CMK (cell line): ENCODE results near the gene PRMT1.
A peak's percentile ranks its signal among the peaks of the same experiment; 100 is the strongest.

Source experiments
- DNase-seq: peaks from one replicate; pipeline ENCODE4 v3.0.0-alpha.2; 2010; ENCODE audit warnings: low read depth

PRMT1 gene

DNA sequence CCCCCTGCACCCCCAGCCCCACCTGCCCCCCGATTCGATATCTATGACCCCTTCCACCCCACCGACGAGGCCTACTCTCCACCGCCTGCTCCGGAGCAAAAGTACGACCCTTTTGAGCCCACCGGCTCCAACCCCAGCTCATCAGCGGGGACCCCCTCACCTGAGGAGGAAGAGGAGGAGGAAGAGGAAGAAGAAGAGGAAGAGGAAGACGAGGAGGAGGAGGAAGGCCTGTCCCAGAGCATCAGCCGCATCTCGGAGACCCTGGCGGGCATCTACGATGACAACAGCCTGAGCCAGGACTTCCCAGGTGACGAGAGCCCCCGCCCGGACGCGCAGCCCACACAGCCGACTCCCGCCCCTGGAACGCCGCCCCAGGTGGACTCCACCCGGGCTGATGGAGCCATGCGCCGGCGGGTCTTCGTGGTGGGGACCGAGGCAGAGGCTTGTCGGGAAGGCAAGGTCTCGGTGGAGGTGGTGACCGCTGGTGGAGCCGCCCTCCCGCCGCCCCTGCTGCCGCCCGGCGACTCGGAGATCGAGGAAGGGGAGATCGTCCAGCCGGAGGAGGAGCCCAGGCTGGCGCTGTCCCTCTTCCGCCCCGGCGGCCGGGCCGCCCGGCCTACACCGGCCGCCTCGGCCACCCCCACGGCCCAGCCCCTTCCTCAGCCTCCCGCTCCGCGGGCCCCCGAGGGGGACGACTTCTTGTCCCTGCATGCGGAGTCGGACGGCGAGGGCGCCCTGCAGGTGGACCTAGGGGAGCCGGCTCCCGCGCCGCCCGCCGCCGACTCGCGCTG, 25.8 kb upstream of the PRMT1 start:
- no peak for DNase-seq

DNA sequence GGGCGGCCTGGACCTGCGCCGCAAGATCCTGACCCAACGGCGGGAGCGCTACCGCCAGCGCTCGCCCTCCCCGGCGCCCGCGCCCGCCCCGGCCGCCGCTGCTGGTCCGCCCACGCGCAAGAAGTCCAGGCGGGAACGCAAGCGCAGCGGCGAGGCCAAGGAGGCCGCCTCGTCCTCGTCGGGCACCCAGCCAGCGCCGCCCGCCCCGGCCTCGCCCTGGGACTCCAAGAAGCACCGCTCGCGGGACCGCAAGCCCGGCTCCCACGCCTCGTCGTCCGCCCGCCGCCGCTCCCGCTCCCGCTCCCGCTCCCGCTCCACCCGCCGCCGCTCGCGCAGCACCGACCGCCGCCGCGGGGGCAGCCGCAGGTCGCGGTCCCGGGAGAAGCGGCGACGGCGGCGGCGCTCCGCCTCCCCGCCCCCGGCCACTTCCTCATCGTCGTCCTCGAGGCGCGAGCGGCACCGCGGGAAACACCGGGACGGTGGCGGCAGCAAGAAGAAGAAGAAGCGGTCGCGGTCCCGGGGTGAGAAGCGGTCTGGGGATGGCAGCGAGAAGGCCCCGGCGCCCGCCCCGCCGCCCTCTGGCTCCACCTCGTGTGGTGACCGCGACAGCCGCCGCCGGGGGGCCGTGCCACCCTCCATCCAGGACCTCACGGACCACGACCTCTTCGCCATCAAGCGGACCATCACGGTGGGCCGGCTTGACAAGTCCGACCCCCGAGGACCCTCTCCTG, 25.1 kb upstream of the PRMT1 start:
- no peak for DNase-seq

DNA sequence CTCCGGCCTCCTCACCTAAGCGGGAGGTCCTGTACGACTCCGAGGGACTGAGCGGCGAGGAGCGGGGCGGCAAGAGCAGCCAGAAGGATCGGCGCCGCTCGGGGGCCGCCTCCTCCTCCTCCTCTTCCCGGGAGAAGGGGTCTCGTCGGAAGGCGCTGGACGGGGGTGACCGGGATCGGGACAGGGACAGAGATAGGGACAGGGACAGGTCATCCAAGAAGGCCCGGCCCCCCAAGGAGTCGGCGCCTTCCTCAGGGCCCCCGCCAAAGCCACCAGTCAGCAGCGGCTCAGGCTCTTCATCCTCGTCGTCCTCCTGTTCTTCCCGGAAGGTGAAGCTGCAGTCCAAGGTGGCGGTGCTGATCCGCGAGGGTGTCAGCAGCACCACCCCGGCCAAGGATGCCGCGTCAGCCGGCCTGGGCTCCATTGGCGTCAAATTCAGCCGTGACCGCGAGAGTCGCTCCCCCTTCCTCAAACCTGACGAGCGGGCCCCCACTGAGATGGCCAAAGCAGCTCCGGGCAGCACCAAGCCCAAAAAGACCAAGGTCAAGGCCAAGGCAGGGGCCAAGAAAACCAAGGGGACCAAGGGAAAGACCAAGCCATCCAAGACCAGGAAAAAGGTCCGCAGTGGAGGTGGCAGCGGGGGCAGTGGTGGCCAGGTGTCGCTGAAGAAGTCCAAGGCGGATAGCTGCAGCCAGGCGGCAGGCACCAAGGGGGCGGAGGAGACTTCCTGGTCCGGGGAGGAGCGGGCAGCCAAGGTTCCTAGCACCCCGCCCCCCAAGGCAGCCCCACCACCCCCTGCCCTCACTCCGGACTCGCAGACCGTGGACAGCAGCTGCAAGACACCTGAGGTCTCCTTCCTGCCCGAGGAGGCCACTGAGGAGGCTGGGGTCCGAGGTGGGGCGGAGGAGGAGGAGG, 24.3 kb upstream of the PRMT1 start:
- DNase-seq: no peak

- no peak for DNase-seq
These were observed 23.6 kb upstream of the PRMT1 start for GRCh38 chr19:49653466-49653806.

GRCh38 chr19:49654581-49654980, 22.5 kb upstream of the PRMT1 start:
- DNase-seq: no peak

DNA sequence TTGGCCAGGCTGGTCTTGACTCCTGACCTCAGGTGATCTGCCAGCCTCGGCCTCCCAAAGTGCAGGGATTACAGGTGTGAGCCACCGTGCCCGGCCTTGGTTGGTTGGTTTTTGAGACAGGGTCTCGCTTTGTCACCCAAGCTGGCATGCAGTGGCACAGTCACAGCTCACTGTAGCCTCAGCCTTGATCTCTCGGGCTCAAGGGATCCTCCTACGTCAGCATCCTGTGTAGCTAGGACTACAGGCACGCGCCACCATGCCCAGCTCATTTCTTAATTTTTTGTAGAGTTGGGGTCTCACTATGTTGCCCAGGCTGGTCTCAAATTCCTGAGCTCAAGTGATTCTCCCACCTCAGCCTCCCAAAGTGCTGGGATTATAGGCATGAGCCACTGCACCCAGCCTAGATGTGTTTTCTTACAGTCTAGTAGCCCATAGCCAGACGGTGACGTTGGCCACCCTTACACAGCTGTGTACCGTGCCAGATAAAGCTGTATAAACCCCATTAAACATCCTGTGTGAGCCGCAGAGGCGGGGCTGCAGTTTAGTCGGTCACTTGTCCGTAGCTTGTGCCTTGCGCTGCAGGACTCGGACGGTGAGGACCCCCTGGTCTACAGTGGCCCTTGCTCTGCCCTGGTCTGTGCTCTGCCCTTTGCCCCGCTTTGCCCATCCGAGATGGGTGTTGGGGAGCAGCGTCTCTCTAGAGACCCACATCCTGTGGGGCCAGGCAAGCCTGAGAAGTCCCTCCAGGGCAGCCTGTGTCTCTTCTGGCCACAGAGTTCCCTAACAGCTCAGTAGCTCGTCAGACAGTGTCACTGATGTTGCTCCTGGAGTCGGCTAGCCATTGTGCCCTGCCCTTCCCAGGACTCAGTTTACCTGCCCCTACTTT, 21.3 kb upstream of the PRMT1 start:
- no peak for DNase-seq

GRCh38 chr19:49656456-49657109, 20.5 kb upstream of the PRMT1 start:
- no peak for DNase-seq

DNA sequence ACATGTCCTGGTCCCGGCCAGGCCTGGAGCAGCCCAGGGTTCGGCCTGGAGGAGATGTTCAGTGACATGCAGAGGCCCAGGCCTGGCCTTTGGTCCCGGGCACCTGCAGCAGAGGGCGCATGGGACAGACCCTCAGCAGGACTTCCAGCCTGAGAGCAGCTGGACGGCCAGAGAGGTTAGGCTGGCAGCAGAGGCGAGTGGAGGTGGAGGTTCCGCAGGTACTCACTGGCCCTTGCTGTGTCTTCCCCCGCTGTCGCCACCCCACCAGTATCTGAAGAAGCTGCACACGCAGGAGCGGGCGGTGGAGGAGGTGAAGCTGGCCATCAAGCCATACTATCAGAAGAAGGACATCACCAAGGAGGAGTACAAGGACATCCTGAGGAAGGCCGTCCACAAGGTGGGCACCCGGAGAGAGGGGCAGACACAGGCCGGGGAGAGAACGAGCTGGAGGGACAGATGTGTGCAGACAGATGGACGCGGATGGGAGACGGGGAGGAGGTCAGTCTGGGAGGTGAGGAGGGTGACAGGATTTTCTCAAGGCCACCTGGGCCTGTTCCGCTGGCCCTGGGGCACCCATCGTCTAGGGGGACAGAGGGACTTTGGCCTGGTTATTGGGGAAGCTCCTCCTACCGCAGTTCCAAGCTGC, 19.5 kb upstream of the PRMT1 start:
- no peak for DNase-seq

DNA sequence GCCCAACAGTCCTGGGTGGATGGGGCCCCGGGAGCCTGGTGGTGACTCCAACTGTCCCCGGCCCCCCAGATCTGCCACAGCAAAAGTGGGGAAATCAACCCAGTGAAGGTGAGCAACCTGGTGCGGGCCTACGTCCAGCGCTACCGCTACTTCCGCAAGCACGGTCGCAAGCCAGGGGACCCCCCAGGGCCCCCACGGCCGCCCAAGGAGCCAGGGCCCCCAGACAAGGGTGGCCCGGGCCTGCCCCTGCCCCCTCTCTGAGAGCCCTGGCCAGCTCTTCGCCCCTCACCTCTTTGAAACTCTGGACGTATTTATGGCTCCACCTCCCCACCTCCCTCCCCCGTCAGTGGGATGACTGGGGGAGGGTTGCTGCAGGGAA, 18.9 kb upstream of the PRMT1 start:
- no peak for DNase-seq

- no peak for DNase-seq
These were observed 18.3 kb upstream of the PRMT1 start for GRCh38 chr19:49658566-49659442.

GRCh38 chr19:49660338-49660961, 16.6 kb upstream of the PRMT1 start:
- DNase-seq: no peak

- no peak for DNase-seq
These were observed 15.1 kb upstream of the PRMT1 start for GRCh38 chr19:49662011-49662410.

GRCh38 chr19:49663224-49663623, 13.8 kb upstream of the PRMT1 start:
- DNase-seq: no peak

- peak; percentile 81 for DNase-seq
These were observed 12.7 kb upstream of the PRMT1 start for GRCh38 chr19:49664171-49665035.

DNA sequence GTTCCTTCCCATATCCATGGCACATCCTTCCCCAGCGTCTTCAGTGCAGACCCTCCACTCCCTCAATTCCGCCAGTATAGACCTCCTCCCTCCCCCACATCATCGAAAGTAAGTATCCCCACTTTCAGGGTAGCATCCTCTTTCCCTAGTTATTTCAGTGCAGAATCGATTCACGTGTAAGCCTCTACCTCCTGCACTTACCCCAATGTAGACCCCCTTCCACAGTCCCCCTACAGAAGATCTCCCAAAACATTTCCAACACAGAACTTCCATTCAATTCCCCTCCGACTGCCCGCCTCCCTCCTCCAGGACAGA, 12.1 kb upstream of the PRMT1 start:
- DNase-seq: no peak

GRCh38 chr19:49665351-49666119, 11.5 kb upstream of the PRMT1 start, which contains the start of the genes BCL2L12 and IRF3:
Gene BCL2L12 (plus strand): TSS chr19:49665933. CDS start chr19:49666693, 760 bp downstream.
Gene IRF3 (minus strand): TSS chr19:49665857. CDS start chr19:49664838, 1,019 bp downstream.
- peak; percentile 98 for DNase-seq

DNA sequence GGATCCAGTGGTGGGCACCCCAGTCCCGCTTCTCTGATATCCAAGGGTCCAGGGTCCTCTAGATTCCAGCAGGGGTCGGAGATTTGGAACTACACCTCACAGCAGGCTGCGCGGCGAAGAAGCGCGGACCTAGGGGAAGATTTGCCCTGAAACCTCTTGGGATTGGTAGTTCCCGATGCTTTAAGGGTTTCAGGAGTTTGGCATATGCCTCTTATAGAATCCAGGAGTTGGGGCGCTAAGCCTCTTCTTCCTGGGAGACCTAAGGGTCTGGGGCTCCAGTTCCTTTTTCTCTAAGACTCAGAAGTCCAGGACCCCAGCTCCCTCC, 11.0 kb upstream of the PRMT1 start:
- DNase-seq: no peak
